NCI-H526 (cell line): Measurements from ENCODE around the gene AK3.

Source experiments
- DNase-seq, 2 experiments: peaks; one replicate each; lab custom pipeline; 2025; lab: John Stamatoyannopoulos, UW

Gene AK3

DNA sequence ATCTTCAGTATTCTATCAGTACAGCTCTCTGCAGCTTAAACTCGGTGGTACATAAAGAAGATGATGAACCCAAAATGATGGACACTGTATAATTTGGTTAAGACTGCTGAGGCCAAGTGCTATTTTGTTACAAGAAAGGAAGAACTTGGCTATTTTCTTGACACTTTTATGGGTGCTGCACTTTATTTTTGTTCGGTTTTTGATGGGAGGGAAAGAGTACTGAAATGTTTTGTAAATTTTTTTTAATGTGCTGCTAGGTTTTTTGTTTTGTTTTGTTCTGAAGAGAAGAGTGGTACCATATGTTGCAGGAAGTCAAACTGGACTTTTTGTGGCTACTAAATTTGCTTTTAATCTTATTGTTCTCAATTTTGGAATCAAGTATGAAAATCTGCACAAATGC lies 35.0 kb downstream of the AK3 start:
- DNase-seq: no peak

DNA sequence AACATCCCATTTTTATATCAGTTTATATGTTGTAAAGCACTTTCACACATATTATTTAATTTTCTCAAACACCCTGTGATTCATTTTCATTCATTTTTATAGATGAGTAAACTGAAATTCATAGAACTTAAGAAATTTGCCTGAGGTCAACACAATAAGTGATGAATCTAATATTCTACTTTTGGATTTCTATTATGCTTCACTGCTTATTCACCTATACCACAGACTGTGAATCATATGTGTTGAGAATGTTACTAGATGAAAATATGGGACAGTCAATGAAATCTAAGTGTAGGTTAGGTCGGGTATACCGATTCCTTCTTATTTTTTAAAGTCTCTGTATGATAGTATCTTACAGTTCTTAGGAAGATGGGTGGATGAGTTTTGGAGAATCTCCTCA lies 36.9 kb downstream of the AK3 start:
- no peak for DNase-seq

DNA sequence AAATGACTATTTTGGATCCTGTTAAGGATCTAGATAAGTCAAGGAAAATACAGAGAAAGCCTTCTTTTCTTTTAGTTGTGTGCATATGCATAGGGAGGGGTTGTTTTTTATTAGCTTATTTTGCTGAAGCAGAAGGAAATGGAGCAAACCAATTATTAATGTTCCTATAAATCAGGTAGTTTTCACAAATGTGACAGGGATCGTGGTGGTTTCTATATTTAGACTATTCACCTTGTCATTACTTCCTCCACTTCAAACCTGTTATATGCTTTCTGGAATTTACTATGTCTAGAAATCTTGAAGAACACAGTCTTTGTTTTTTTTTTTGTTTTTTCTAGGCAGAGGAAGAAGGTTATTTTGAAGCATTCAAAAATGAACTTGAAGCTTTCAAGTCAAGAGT lies 39.5 kb downstream of the AK3 start:
- DNase-seq: no peak

DNA sequence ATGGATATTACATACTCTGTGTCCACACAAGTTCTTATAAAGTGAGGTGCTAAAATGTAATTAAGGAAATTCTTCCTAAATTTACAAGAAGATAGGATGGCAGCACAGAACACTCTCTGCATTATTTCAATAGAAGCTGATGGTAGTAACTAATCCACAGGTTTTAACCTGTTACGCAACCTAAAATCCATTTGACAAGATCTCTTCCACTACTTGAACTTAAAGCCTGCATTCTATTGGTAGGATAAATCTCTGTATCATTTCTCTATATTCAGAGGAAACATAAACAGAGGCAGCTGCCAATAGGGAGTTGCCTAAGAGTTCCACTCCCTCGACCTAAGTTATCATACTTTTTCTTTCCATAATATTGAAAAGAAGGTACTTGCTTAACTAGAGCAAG lies 40.1 kb downstream of the AK3 start:
- DNase-seq: no peak

GRCh38 chr9:4700091-4700490 lies 40.9 kb downstream of the AK3 start:
- no peak for DNase-seq

- DNase-seq: no peak
Observed at GRCh38 chr9:4691795-4692194, 49.2 kb downstream of the AK3 start.

DNA sequence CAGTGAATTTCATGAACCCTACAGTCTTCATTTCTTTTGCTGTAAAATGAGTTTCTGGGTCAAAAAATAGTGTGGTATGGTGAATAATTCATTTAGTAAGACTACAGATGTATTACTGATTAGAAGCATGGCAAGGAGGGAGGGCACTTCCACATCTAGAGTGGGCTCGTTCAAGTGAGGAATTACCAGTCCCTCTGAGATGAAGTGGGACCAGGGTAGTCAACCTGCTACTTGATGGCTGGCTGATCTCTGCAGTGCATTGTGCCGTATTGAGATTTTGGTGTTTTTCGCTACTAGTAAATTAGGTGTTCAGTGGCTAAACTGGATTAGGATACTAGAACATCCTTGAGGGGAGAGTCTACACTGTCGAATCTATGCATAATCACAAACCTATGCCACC lies 50.9 kb downstream of the AK3 start:
- no peak for DNase-seq

- no peak for DNase-seq
Observed at GRCh38 chr9:4689687-4690104, 51.3 kb downstream of the AK3 start.

DNA sequence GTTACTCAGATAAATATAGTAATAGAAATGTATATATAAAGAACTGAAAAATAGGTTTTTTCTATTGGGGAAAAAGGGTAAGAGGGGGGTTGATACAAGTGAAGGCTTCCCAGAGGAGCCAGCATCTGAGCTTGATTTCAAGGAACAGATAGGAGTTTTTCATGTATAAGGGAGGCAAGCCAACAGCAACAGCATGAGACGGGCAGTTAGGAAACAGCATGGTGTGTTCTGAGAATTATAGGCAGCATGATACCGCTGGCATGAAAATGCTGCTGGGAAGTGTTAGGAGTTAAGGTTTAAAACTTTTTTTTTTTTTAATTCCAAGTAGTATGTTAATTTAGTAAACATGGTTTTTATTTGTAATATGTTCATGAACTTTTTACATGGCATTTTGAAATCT lies 52.0 kb downstream of the AK3 start:
- no peak for DNase-seq

DNA sequence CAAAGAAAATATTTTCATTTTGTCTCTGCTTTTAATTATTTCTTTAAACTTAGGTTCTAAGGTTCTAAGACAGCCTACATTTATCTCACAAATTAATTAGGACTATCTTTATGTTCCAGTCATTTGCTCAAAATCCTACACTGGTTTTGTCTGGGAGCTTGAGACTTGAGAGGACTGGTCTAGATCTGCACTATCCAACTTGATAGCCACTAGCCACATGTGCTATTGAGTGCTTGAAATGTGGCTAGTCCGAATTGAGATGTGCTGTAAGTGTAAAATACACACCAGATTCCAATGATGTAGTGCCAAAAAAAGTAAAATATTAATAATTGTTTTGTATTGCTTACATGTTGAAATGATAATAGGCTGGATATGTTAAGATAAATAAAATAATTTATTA lies 54.4 kb downstream of the AK3 start:
- DNase-seq: no peak

- DNase-seq: no peak
Observed at GRCh38 chr9:4686112-4686511, 54.9 kb downstream of the AK3 start.

DNA sequence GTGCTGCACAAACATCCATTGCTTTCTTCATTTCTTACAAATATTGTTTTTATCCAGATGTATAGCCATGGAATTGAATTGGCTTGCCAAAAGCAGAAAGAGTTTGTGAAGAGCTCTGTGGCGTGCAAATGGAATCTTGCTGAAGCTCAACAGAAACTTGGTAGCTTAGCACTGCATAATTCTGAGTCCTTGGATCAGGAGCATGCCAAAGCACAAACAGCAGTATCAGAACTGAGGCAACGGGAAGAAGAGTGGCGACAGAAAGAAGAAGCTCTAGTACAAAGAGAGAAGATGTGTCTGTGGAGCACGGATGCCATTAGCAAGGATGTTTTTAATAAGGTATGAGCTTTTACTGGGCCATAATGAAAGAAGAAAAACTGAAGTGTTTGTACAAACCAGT lies 56.2 kb downstream of the AK3 start:
- DNase-seq: no peak

- DNase-seq: no peak
Observed at GRCh38 chr9:4680750-4681149, 60.3 kb downstream of the AK3 start.

- DNase-seq: no peak
Observed at GRCh38 chr9:4680173-4680525, 60.9 kb downstream of the AK3 start.

- peak; percentile 90 to 96 for DNase-seq
Observed at GRCh38 chr9:4679268-4680172, 61.5 kb downstream of the AK3 start, which contains the start of gene CDC37L1. Gene CDC37L1, plus strand, starts transcription at chr9:4679569. Its CDS starts 199 bp downstream, at chr9:4679768.

DNA sequence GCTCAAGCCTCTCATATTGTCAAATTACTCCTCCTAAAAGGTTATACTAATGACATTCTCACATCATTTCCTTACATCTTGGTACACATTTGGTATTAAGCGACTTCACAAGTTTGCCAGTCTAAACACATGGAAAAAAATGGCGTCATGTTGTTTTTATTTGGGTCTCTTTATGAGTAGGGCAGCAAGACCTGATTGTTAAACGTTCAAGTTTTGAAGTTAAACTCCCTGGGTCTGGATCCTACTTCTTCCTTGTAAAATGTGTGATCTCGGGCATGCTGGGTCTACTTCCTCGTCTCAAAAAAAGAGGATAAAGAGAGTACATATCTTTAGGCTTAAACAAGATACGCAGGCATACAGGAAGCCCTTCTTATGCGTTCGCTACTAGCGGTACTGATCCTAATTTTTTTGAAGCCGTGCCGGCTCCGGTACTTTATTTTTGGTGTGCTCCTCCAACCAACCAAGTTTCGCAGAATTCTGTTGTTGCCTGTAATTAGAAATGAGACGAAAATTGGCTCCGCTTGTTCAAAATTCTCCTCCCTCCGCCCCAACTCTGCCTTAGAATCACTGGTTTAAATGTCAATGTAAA lies 62.2 kb downstream of the AK3 start:
- peak in 1 of 2 experiments; percentile 49 for DNase-seq

GRCh38 chr9:4677392-4677791 lies 63.6 kb downstream of the AK3 start:
- no peak for DNase-seq

DNA sequence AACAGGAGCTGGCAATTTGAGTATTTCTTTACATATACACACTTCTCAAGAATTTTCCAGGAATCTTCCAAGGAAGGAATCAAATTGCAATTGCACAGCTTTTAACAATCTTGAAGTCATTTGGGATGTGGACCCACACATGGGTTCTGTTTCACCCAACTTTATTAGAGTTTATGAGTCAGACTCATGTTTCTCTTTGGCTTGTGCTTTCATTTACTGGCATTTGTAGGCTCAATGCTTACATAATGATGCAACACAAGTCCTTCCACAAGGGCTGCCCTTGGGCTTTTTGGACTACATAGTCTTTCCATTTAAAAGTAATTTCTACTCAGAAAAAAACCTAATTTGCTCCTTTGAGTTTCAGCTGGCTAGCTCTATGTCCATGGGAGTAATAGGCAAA lies 66.2 kb downstream of the AK3 start:
- no peak for DNase-seq

GRCh38 chr9:4671737-4672136 lies 69.3 kb downstream of the AK3 start:
- DNase-seq: no peak

DNA sequence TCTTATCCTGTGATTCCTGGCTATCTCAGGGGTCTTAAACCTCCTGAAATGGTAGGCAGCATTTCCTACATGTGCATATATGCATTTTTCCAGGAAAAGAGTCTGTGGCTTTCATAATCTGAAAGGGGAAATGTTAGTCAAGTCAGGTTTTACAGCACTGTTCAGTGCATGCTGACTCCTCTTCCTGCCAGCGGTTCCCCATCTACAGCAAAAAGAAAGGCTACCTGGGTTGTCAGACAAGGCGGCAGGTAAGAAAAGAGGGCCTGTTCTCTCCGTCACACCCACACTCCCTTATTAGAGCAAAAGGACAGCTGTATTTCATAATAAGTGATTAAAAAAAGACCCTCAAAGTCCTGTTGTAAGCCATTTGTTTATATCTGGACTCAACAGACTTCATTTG lies 70.4 kb downstream of the AK3 start:
- no peak for DNase-seq

- DNase-seq: no peak
Observed at GRCh38 chr9:4669890-4670289, 71.1 kb downstream of the AK3 start.

DNA sequence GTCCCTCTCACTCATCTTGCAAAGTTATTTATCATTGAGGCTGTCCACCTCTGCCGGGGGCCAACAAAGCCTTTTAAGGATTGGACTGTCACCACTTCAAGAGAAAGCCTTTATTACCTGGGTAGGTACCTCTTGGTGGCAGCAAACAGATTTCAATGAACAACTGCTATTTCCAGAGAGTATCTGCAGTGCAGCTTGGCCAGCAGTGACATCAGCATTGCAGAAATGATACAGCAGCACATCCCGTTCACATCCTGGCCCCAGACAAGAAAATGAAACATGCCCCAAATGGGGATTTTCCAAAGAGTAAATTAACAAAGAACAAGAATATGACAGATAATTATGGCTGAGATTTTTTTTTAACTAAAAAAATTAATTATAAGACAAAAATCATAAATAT lies 72.4 kb downstream of the AK3 start:
- DNase-seq: no peak

DNA sequence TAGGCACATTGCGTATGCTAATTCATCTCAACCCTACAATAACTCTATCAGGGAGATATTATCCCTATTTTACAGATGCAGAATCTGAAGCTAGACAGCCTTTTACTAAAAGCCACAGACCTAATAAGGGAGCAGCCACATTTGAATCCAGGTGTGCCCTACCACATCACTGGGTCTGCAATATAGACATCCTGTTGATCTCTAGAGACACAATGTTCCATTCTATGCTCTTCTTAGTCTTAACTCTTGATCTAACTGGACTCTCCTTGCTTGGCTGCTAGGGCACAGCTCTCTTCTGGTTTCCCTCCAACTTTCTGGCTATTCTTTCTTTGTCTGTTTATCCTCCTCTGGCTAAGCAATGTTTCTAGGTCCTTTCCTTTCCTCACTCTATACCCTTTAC lies 73.3 kb downstream of the AK3 start:
- DNase-seq: peak in 1 of 2 experiments; percentile 6
